Measurements from ENCODE around the gene MMP2. TPM values are rescaled to one million over a fixed set of nuclear protein-coding genes. Genes with fewer than 3 reads are reported as not detected.

MMP2 gene
- total and polyA plus RNA-seq, 11 donors: 22.5 to 157 (median 77.1) TPM

DNA sequence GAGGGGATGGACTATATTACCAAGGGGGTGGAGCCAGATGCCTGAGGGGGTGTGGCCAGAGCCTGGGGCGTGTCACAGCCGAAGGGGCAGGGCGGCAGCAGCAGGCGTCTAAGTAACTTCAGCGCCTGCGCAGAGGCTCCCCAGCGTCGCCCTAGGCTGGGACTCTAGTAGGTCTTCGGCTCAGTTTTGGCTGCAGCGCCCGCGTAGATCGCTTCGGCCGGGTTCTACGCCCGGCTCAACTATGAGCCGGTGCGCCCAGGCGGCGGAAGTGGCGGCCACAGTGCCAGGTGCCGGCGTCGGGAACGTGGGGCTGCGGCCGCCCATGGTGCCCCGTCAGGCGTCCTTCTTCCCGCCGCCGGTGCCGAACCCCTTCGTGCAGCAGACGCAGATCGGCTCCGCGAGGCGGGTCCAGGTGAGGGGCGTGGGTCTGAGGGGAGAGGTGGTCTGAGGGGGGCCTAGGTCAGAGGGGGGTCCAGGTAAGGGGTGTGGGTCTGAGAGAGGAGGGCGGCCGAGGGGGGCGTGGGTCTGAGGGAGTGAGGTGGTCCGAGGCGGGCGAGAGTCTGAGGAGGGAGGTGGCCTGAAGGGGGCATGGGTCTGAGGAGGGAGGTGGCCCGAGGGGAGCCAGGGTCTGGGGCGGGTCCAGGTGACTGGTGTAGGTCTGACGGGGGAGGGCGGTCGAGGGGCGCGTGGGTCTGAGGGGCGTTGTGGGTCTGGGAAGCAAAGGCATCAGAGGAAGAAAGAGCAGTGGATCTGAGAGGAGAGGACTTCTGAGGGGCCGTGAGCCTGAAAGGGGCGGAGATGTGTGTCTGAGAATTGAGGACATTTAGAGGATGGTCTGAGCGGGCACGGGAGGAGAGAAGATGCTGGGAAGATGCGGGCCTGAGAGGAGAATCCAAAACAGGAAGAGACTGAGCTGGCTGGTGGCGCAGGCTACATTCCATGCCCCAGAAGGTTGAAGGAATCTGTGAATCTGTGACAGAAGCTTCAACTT lies 30.2 kb downstream of the MMP2 start, which contains the start of gene LPCAT2:
LPCAT2 (plus strand) TSS at position 132 of the 991 bp plus-strand sequence; CDS start at position 242, 110 bp downstream.
- DNase-seq: peak; percentile 82 to 94 (median 90)

DNA sequence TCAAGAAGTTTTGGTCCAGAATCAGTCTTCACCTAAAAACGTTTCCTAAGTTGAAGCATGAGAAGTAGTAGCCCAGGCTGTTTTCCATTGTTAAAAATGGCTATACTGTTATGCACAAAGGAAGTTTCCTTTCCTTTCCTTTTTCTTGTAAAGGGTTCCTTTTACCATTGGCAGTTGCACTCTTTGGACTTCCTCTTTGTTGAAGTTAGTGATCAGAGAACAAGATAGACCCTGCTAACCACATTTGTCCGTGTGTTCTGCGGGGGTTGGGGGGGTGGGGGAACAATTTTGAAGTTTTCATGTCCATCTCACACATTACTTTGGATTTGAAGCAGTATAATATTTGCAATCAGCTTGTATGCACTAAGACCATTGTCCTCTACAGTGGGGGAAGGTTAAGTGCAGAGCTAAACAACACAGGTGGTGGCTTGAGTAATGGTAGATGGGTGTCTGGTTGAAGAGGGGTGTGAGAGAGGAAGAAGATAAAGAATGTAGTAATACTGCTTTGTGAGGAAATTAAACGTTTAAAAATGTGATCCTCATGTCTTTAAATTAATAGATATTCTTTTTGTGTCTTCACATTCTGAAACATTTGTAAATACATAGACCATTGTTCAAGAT lies 31.3 kb downstream of the MMP2 start:
- no peak for TF ChIP-seq POLR2A (IDR thresholded peaks at IDR 0.05)
- TF ChIP-seq, protein P1, sequence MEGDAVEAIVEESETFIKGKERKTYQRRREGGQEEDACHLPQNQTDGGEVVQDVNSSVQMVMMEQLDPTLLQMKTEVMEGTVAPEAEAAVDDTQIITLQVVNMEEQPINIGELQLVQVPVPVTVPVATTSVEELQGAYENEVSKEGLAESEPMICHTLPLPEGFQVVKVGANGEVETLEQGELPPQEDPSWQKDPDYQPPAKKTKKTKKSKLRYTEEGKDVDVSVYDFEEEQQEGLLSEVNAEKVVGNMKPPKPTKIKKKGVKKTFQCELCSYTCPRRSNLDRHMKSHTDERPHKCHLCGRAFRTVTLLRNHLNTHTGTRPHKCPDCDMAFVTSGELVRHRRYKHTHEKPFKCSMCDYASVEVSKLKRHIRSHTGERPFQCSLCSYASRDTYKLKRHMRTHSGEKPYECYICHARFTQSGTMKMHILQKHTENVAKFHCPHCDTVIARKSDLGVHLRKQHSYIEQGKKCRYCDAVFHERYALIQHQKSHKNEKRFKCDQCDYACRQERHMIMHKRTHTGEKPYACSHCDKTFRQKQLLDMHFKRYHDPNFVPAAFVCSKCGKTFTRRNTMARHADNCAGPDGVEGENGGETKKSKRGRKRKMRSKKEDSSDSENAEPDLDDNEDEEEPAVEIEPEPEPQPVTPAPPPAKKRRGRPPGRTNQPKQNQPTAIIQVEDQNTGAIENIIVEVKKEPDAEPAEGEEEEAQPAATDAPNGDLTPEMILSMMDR (IDR thresholded peaks at IDR 0.05): no peak
- H3K27ac ChIP-seq: peak overlapping the region in 8 of 12 donors; percentile 38 to 88 (median 73)

More for the DNA sequence above, 30.2 kb downstream of the MMP2 start, which contains the start of gene LPCAT2:
- Histone ChIP-seq H3K9me3 (peaks cover 0 to 19% (median 8%) of the 10 kb centered on the region in 12 donors), H3K27me3 (no peaks in the 10 kb centered on the region), H3K4me1 (peaks cover 0 to 25% (median under 1%) of the 10 kb centered on the region in 12 donors), H3K27ac (peak within 1 kb of the TSS; percentile 20 to 88 (median 72)), H3K4me3 (peak within 1 kb of the TSS; percentile 44 to 79 (median 72)), H3K36me3 (peaks cover 0 to 33% (median 8%) of the 10 kb centered on the region in 9 donors)
- 2 to 11% (median 4%) methylated on average over 21 to 61 of the region's 61 CpGs for WGBS, 4 donors
- intact Hi-C loops (cut with DNase I): loop anchor here in 1 of 10 donors (5.0 kb wide), 1 partner anchor 33 kb away; no protein-coding TSS in a partner anchor
- peak; percentile 84 to 98 (median 96) for ATAC-seq
- TF ChIP-seq POLR2A (IDR thresholded peaks at IDR 0.05): peak in 1 of 2 donors; percentile 85
- TF ChIP-seq, protein P1 (IDR thresholded peaks at IDR 0.05): no peak

DNA sequence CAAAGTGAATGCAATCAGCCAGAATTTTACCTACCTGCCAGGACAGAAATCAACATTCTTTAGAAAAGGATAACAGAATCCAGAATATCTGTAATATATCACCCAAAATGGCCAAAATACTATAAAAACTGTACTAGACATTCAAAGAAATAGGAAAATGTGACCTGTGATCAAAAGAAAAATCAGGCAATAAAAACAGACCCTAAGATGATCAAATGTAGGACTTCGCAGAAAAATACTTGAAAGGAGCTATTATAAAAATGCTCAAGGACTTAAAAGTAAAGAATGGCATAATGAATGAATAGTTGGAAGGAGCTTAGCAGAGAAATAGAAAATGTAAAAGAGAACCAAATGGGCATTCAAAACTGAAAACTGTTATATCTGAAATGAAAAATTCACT lies 33.9 kb downstream of the MMP2 start:
- intact Hi-C loops (cut with DNase I): no loop called here
- no peaks in the 10 kb centered on the region for H3K27me3 ChIP-seq
- no peak for ATAC-seq
- no peak overlapping the region for H3K27ac ChIP-seq
- H3K9me3 ChIP-seq: peaks cover 0 to 22% (median 8%) of the 10 kb centered on the region in 12 donors
- no peak for DNase-seq
- no peak for TF ChIP-seq POLR2A (IDR thresholded peaks at IDR 0.05)
- TF ChIP-seq, protein P1 (IDR thresholded peaks at IDR 0.05): no peak
- WGBS, 4 donors: 96 to 98% (median 98%) methylated on average over 1 of the region's 1 CpG
- H3K36me3 ChIP-seq: peaks cover 0 to 8% (median 0%) of the 10 kb centered on the region in 9 donors
- H3K4me1 ChIP-seq: peaks cover 0 to 16% (median 0%) of the 10 kb centered on the region in 12 donors
- no peak overlapping the region for H3K4me3 ChIP-seq

More for the DNA sequence above, 31.3 kb downstream of the MMP2 start:
- peaks cover 0 to 25% (median 0%) of the 10 kb centered on the region in 12 donors for H3K4me1 ChIP-seq
- H3K27me3 ChIP-seq: no peaks in the 10 kb centered on the region
- DNase-seq: no peak
- H3K9me3 ChIP-seq: peaks cover 0 to 20% (median 8%) of the 10 kb centered on the region in 12 donors
- H3K4me3 ChIP-seq: peak overlapping the region in 11 of 12 donors; percentile 52 to 79 (median 75)
- intact Hi-C loops (cut with DNase I): no loop called here
- peak in 1 of 4 donors; percentile 40 for ATAC-seq
- 46 to 57% (median 55%) methylated on average over 4 of the region's 4 CpGs for WGBS, 4 donors
- peaks cover 0 to 25% (median 8%) of the 10 kb centered on the region in 9 donors for H3K36me3 ChIP-seq

All from heart left ventricle (tissue), 16 donors.